EL (cell line): ENCODE results near the gene CCDC8.
A peak's percentile ranks its signal among the peaks of the same experiment; 100 is the strongest.
"Not testable (repeated sequence)": the region's sequence is repeated elsewhere in the genome, so short reads cannot be mapped to it uniquely, and the experiment has no call there.

Source experiments
- DNase-seq: peaks from one replicate; pipeline ENCODE4 v3.0.0-alpha.2; 2016

Gene CCDC8

DNA sequence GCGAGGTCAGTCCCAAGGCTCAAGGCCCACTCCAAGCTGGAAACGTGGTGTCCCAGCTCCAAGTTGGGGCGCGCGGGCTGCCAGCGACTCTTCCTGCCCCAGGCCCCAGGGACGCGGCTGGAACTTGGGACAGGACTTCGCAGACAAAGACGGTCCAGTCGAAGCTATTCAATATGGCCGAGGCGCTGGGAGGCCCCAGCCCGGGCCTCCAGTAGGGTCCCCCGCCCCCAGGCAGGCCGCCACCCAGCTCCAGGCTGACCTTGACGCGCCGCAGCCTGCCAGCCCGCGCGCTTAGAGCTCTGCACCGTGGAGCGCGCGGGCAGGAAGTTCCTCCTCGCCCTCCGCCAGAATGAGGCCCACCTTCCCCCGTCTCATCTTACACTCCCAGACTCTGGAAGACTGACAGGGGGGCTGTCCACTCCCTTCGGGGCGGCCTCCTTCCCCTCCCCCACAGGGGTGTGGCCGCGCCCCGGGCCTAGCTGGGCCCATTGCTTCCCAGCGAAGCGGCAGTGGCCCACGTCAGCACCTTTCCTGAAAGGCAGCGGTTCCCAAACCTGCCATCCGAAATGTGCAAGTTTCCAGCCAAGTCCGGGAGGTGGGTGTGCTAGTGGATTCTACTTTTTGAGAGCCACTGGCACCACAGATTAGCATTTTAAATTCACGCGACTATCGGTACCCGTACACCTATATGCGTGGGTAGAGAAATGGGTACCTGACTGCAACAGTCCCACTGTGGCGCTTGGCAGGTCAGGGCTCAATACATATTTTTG lies at the start of gene CCDC8:
Gene CCDC8 (minus strand): TSS at position 303 of the 770 bp plus-strand sequence. CDS start 754 bp downstream, outside the sequence.
- peak; percentile 93 for DNase-seq

- DNase-seq: peak; percentile 17
Observed at GRCh38 chr19:46461537-46461936, 48.2 kb upstream of the CCDC8 start.

GRCh38 chr19:46460981-46461380 lies 47.6 kb upstream of the CCDC8 start:
- no peak for DNase-seq

DNA sequence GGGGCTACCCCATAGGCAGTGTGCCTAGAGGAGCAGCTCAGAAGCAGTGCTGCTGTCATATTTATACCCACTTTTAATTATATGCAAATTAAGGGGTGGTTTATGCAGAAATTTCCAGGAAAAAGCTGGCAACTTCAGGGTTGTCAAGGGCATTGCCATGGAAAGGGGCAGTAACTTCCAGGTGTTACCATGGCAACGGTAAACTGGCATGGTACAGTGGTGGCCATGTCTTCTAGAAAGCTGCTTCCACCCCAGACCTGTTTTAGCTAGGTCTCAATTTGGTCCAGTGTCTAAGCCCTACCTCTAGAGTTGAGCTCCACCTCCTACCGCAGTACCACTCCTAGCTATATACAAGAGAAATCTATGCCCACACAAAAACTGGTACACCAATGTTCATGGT lies 46.7 kb upstream of the CCDC8 start:
- no peak for DNase-seq

- DNase-seq: no peak
Observed at GRCh38 chr19:46456930-46457329, 43.6 kb upstream of the CCDC8 start.

DNA sequence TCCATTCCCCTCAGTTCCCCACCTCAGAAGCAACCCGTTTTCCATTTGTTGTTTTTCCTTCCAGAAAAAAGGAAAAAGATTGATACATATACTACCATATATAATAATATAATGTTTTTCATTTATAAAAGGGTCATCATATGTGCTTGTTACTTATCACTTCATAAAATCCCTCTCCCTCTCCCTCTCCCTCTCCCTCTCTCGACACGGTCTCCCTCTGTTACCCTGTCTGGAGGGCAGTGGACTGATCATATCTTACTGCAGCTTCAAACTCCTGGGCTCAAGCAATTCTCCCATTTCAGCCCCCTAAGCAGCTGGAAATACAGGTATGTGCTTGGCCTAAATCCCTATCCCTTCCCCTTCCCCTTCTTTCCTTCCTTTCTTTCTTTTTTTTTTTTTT lies 40.9 kb upstream of the CCDC8 start:
- DNase-seq: no peak

DNA sequence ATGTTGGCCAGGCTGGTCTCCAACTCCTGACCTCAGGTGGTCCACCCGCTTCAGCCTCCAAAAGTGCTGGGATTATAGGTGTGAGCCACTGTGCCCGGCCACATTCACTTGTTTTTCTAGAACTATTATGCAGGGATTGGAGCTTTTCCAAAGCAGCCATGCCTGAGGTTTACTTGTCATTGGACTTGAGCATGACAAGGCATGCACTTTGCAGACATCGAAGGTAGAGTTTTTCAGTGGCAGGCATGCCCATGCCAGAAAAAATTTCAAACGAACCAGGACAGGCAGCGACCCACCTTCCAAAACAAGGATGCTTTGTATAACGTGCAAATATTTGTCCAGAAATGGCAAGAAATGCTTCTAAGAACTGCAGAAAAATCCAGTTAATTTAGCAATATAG lies 40.3 kb upstream of the CCDC8 start:
- no peak for DNase-seq

DNA sequence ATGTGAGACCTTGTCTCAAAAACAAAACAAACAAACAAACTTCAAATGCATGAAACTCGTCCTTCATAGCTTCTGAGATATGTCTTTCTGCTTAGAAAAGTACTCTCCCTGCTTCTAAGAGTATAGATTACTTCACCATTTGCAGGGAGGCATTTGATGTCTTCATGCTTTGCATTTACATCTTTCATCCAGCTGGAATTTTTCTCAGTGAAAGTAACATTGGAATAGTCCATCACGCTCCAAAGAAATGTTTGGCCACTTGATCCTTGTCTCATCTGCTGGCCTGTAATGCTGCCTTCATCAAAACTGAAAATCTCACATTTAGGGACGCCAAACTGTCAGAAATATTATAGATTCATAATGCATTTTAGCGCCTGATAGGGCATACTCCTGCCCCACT lies 38.8 kb upstream of the CCDC8 start:
- DNase-seq: no peak

- DNase-seq: no peak
Observed at GRCh38 chr19:46451352-46451751, 38.0 kb upstream of the CCDC8 start.

DNA sequence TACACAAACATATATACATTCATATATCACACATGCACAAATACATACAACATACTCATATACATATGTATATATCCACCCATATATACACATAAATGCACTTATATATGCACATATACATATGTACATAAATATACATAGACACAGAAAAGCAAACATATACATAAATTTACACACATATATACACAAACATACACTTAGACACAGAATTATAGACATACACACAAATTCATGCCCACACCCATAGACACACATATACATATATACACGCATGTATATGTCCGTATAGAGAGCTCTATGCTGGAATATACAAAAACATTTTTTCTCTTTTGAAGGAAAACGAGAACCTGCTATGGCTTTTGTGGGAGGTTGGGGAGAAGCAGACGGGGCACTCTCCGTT lies 37.4 kb upstream of the CCDC8 start:
- DNase-seq: no peak

DNA sequence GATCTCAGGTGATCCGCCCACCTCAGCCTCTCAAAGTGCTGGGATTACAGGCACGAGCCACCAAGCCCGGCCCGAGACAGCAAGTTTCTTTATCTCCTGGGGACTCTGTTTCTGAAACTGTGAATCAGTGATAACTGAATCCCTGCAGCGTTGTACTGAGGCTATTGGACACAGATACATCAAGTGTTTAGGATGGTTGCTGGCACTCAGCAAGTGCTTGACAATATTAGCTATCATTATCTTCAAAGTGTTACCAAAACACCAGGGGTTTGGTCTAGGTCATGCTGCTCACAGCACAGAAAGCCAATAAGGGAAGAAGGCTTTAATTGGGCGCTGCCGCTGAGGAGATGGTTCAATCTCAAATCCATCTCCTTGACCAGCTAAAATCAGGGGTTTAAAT lies 35.9 kb upstream of the CCDC8 start:
- no peak for DNase-seq

DNA sequence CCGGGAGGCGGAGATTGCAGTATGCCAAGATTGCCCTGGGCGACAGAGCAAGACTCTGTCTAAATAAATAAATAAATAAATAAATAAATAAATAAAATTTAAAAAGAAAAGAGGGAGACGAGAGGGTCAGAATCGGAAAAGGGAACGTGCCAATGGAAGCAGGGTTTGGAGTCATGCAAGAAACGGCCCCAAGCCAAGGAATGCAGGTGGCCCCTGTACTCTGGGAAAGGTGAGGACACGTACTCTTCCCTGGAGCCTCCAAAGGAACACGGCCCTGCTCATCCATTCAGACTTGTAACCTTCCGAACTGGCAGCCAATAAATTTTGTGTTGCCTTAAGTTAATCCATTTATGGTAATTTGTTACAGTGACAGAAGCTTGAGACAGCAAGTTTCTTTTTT lies 35.2 kb upstream of the CCDC8 start:
- DNase-seq: no peak

DNA sequence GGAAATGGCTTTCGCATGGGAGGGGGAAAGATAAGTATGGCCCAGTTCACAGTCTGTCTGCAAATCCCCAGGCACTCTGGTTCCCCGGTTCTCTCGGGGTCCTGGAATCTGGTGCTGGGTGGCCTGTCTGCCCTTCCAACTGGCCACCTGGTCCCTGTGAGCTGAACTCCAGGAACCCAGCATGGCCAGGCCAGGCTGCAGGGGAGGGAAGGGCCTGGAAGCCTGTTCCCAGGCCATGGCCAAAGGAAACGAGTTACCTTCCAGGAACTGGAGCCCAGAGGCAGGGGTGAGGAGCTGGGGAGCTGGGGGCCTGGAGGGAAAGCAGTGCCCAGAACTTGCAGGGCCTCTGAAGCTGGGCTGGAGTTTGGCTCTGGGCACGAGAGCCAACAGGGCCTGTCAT lies 34.5 kb upstream of the CCDC8 start:
- no peak for DNase-seq

GRCh38 chr19:46447006-46447405 lies 33.6 kb upstream of the CCDC8 start:
- no peak for DNase-seq

DNA sequence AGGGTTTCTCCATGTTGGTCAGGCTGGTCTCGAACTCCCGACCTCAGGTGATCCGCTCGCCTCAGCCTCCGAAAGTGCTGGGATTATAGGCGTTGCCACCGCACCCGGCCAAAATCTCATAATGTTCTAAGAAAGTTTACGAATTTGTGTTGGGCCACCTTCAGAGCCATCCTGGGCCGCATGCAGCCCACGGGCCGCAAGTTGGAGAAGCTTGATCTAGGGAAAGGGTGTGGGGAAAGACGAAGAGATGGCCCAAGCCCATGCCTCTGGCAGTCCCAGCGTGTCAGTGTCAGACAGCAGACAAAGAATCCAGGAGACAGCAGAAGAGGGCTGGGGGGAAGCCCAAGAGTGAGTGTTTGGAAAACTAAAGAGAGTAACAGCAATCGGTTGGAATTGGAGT lies 32.7 kb upstream of the CCDC8 start:
- DNase-seq: no peak

GRCh38 chr19:46442808-46443450 lies 29.6 kb upstream of the CCDC8 start:
- DNase-seq: peak; percentile 77

DNA sequence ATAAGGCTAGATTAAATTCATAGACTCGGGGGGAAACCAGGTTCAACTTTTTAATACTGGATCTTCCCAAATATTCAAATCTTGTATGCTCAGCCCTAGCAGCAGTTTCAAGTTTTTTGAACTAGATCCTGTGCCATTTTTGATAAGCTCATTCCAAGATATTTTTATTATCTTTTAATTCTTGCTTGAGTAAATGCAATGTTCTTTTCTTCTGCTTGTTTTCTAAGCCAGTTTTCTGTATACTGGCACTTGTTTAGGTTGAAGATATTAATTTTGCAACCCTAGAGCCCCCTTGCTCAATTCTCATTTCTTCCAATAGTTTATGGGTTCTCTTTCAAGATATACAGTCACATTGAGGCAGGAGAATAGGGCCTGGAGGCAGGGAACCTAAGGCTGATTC lies 28.5 kb upstream of the CCDC8 start:
- no peak for DNase-seq

DNA sequence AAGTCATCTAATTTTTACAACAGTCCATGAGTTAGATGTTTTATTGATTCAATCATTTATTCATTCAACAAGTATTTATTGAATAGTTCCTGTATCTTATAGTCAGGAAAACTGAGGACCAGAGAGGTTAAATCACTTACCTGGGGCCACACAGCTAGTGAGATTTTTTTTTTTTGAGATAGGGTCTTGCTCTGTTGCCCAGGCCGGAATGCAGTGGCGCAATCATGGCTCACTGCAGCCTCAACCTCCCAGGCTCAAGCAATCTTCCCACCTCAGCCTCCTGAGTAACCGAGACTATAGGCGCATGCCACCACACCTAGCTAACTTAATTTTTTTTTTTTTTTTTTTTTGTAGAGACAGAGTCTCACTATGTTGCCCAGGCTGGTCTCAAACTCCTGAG lies 22.3 kb upstream of the CCDC8 start:
- not testable (repeated sequence) for DNase-seq

GRCh38 chr19:46435009-46435408 lies 21.6 kb upstream of the CCDC8 start:
- no peak for DNase-seq

DNA sequence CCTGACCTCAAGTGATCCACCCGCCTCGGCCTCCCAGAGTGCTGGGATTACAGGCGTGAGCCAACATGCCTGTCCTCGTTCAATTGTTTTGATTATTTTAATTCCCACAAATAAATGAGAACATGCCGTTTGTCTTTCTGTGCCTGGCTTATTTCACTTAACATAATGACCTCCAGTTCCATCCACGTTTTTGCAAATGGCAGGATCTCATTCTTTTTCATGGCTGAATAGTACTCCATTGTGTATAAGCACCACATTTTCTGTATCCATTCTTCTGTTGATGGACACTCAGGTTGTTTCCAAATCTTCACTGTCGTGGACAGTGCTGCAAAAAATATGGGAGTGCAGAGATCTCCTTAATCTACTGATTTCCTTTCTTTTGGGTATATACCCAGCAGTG lies 20.1 kb upstream of the CCDC8 start:
- DNase-seq: not testable (repeated sequence)

- DNase-seq: no peak
Observed at GRCh38 chr19:46431824-46432223, 18.5 kb upstream of the CCDC8 start.

DNA sequence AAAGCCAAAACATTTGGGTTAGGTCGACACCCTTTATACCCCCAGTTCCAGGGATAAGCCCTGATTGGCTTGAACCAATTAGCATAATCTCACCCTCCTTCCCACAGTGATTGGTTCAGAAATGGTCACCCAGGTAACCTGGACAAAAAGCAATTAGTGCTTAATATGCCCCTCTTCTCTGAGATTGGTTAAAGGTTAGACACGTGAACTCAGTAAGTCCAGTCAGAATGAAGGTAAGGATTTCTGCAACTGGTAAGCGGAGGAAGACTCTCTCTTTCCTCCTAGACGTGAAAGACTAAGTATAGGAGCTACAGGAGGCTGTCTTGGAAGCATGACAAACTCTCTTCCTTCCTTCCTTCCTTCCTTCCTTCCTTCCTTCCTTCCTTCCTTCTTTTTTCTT lies 16.6 kb upstream of the CCDC8 start:
- no peak for DNase-seq

GRCh38 chr19:46428239-46429135 lies 15.1 kb upstream of the CCDC8 start, which contains the start of gene PNMA8C:
TSS of gene PNMA8C (minus strand) at chr19:46428936. CDS start at chr19:46428359, 577 bp downstream.
- DNase-seq: peak; percentile 67
